Cardiac muscle cell (in vitro differentiated cells and primary cell): Measurements from ENCODE around the gene OCEL1. TPM values are rescaled to one million over a fixed set of nuclear protein-coding genes. Genes with fewer than 3 reads are reported as not detected.
"Not testable (repeated sequence)": the region's sequence is repeated elsewhere in the genome, so short reads cannot be mapped to it uniquely, and the experiment has no call there.

ENCODE experiments used
- DNase-seq, 2 donors: peaks; one replicate each; pipeline versions ENCODE4 v3.0.0 to v3.0.0-alpha.2; 2010 to 2017; ENCODE audit warnings: low read depth in 1 of 2, low spot score in 1 of 2
- H3K27ac ChIP-seq: fragments of 200-600 bp; sonication (generic); 2 replicates; pipeline ENCODE4 v1.5.1; 2016
- H3K27me3 ChIP-seq: fragments of 200-600 bp; sonication (generic); 2 replicates; pipeline ENCODE4 v1.6.0; 2016; ENCODE audit warnings: control low read depth
- H3K36me3 ChIP-seq: fragments of 200-600 bp; sonication (generic); 2 replicates; pipeline ENCODE4 v1.5.1; 2016; ENCODE audit warnings: control low read depth
- H3K4me1 ChIP-seq: fragments of 200-600 bp; sonication (generic); 2 replicates; pipeline ENCODE4 v1.8.1; 2017; ENCODE audit warnings: low read depth, mild to moderate bottlenecking, mixed run types
- H3K4me3 ChIP-seq: fragments of 200-600 bp; sonication (generic); 2 replicates; pipeline ENCODE4 v1.5.1; 2016; ENCODE audit warnings: mild to moderate bottlenecking
- H3K9me3 ChIP-seq: fragments of 200-600 bp; sonication (generic); 2 replicates; pipeline ENCODE4 v1.5.1; 2017; ENCODE audit warnings: low read depth, mild to moderate bottlenecking, control low read depth
- polyA plus RNA-seq: library from polyadenylated mRNA; unstranded; fragments of >200 nt; fragmentation: Nextera tagmentation; extraction: Ambion mirVana; gene quantifications from 2 replicates; pipeline ENCODE4 v1.2.1, GENCODE V29; 2016
- total RNA-seq: library from RNA; depleted of rRNA; stranded (reverse); fragments of >200 nt; gene quantifications from 2 replicates; pipeline ENCODE4 v1.2.3, GENCODE V29; 2016
- TF ChIP-seq, protein P1 (sequence below): IDR thresholded peaks from 2 replicates; pipeline ENCODE4 v1.5.1; 2012; ENCODE audit warnings: low read depth, mild to moderate bottlenecking, low read length

Gene OCEL1
- total and polyA plus RNA-seq, 2 experiments from 2014 or later = 14.5 to 31.3 TPM

DNA sequence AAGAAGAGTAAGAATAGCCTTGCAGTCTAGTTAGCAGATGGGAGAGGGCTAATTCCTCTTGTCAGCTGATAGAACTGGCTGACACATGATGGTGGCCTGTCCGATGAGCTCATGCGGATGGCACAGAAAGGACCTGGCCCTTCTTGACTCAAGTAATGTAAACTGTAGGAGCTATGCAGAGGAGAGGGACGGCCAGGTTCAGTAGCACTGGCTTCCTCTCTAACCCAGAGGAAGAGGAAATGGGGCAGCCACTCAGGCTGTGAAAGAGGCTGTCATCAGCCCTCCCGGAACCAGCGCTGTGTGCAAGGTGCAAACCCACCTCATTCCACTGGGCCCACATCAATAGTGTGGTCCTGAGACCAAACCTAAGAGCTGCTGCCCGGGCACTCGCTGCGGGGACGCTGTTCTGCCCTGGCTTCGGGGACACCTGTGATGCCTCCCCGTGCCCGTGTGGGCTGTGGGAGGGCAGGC lies 41.6 kb upstream of the OCEL1 start:
- Histone ChIP-seq H3K27ac (no peak overlapping the region), H3K36me3 (peaks cover 4% of the 10 kb centered on the region), H3K9me3 (no peaks in the 10 kb centered on the region), H3K27me3 (no peaks in the 10 kb centered on the region), H3K4me3 (no peak overlapping the region), H3K4me1 (no peaks in the 10 kb centered on the region)
- DNase-seq = no peak
- TF ChIP-seq, protein P1, sequence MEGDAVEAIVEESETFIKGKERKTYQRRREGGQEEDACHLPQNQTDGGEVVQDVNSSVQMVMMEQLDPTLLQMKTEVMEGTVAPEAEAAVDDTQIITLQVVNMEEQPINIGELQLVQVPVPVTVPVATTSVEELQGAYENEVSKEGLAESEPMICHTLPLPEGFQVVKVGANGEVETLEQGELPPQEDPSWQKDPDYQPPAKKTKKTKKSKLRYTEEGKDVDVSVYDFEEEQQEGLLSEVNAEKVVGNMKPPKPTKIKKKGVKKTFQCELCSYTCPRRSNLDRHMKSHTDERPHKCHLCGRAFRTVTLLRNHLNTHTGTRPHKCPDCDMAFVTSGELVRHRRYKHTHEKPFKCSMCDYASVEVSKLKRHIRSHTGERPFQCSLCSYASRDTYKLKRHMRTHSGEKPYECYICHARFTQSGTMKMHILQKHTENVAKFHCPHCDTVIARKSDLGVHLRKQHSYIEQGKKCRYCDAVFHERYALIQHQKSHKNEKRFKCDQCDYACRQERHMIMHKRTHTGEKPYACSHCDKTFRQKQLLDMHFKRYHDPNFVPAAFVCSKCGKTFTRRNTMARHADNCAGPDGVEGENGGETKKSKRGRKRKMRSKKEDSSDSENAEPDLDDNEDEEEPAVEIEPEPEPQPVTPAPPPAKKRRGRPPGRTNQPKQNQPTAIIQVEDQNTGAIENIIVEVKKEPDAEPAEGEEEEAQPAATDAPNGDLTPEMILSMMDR = no peak

DNA sequence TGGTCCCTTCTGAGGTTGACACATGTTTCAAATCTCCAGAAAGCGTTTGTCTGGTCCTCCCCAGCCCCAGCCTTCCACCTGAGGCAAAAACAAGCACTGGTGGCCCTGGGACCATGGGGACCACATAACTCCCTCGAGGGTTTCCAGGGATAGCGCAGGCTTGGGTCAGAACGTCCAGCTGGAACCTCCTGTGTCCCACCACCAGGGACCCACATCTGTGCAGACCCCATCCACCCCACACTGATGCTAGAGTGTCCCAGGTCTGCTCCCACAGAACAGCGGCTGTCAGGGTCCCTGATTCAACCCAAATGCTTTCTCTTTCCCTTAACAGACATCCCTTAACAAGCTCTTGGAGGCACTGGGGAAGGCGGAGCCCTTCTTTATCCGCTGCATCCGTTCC lies 40.4 kb upstream of the OCEL1 start:
- no peak for DNase-seq
- H3K4me3 ChIP-seq = no peak overlapping the region
- H3K9me3 ChIP-seq = no peaks in the 10 kb centered on the region
- TF ChIP-seq, protein P1 = no peak
- H3K27me3 ChIP-seq = no peaks in the 10 kb centered on the region
- H3K27ac ChIP-seq = no peak overlapping the region
- peaks cover 4% of the 10 kb centered on the region for H3K36me3 ChIP-seq
- no peaks in the 10 kb centered on the region for H3K4me1 ChIP-seq

DNA sequence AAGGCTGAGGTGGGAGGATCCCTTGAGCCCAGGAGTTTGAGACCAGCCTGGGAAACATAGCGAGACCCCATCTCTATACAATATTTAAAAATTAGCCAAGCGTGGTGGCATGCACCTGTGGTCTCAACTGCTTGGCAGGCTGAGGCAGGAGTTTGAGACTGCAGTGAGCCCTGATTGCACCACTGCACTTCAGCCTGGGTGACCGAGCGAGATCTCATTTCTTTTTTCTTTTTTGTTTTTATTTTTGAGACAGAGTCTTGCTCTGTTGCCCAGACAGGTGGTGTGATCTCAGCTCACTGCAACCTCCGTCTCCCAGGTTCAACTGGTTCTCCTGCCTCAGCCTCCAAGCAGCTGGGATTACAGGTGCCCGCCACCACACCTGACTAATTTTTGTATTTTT lies 34.3 kb upstream of the OCEL1 start:
- H3K27ac ChIP-seq, H3K9me3 ChIP-seq, H3K27me3 ChIP-seq, DNase-seq, H3K4me3 ChIP-seq, H3K4me1 ChIP-seq: not testable (repeated sequence)
- peaks cover 18% of the 10 kb centered on the region for H3K36me3 ChIP-seq

DNA sequence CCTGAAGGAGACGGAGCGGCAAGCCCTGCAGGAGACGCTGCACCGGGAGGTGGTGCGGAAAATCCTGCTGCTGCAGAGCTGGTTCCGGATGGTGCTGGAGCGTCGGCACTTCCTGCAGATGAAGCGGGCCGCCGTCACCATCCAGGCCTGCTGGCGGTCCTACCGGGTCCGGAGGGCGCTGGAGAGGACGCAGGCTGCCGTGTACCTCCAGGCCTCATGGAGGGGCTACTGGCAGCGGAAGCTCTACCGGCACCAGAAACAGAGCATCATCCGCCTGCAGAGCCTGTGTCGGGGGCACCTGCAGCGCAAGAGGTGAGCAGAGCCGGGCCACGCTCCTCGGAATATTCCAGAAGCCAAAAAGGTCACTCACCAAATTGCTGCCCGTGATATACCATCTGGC lies 33.3 kb upstream of the OCEL1 start:
- Histone ChIP-seq H3K36me3 (peaks cover 17% of the 10 kb centered on the region), H3K27ac (no peak overlapping the region), H3K4me3 (no peak overlapping the region), H3K4me1 (no peaks in the 10 kb centered on the region), H3K27me3 (no peaks in the 10 kb centered on the region), H3K9me3 (no peaks in the 10 kb centered on the region)
- TF ChIP-seq, protein P1 = no peak
- DNase-seq = no peak

DNA sequence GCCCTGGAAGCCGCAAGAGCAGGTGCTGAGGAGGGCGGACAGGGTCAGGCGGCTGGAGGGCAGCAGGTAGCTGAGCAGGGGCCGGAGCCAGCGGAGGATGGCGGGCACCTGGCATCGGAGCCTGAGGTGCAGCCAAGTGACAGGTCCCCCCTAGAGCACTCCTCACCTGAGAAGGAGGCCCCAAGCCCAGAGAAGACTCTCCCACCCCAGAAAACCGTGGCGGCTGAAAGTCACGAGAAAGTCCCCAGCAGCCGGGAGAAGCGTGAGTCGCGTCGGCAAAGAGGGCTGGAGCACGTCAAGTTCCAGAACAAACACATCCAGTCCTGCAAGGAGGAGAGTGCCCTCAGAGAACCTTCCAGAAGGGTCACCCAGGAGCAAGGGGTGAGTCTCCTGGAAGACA lies 31.4 kb upstream of the OCEL1 start:
- no peak overlapping the region for H3K27ac ChIP-seq
- H3K9me3 ChIP-seq = no peaks in the 10 kb centered on the region
- H3K4me1 ChIP-seq = no peaks in the 10 kb centered on the region
- peaks cover 14% of the 10 kb centered on the region for H3K36me3 ChIP-seq
- H3K4me3 ChIP-seq = no peak overlapping the region
- H3K27me3 ChIP-seq = no peaks in the 10 kb centered on the region
- TF ChIP-seq, protein P1 = no peak
- DNase-seq = no peak

DNA sequence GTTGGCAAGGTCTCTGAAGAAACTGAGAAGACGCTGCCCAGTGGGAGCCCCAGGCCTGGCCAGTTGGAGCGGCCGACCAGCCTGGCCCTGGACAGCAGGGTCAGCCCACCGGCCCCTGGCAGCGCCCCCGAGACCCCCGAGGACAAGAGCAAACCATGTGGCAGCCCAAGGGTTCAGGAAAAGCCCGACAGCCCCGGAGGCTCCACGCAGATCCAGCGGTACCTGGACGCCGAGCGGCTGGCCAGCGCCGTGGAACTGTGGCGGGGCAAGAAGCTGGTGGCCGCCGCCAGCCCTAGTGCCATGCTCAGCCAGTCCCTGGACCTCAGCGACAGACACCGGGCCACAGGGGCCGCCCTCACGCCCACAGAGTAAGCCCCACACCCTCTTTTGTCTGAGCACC lies 30.9 kb upstream of the OCEL1 start:
- Histone ChIP-seq H3K9me3 (no peaks in the 10 kb centered on the region), H3K4me1 (no peaks in the 10 kb centered on the region), H3K36me3 (peaks cover 14% of the 10 kb centered on the region), H3K27ac (no peak overlapping the region), H3K27me3 (no peaks in the 10 kb centered on the region), H3K4me3 (no peak overlapping the region)
- DNase-seq = no peak
- TF ChIP-seq, protein P1 = no peak
